OCI-M1 (cell line): ENCODE data around the gene OTULINL.
"Not testable (repeated sequence)": the region's sequence is repeated elsewhere in the genome, so short reads cannot be mapped to it uniquely, and the experiment has no call there.

Source experiments
- DNase-seq: peaks from one replicate; lab custom pipeline; 2025; lab: John Stamatoyannopoulos, UW

Gene OTULINL

DNA sequence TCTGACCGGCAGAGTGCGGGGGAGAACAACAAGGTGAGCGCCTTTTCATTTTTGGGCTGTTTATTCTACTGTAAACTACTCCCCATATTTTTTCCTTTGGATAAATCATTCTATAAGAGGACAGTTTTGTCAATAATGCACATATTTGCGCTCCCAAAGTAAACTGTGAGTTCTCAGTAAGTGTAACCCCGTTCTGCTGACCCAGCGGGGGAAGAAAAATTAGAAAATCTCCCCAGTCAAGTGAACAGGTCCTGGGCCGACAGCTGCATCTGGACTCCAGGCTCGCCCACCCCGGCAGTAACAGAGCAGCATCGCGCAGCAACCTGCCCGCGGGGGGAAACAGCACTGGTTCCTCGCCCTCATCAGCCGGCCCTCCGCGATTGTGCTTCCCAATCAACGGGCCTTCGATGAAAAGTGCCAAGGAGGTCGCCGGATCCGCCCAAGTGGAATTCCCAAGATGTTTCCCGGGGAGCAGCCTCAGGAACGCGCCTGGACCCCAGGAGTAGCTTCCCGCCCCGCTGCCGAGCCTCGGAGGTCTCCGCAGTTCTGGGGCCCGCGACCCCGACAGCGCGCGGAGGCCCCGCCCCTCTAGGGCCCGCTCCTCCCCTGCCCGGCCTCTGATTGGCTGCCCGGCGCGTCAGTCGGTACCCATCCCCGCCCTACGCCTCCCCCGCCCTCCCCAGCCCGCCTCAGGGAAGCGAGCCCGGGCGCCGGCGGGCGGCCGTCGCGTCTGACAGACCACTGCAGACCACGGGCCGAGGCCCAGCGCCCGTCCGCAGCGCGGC lies at the start of gene OTULINL:
Gene OTULINL, plus strand, starts transcription at position 687 of the 785 bp plus-strand sequence. CDS start 103 bp downstream, outside the sequence.
- DNase-seq = peak; percentile 57

DNA sequence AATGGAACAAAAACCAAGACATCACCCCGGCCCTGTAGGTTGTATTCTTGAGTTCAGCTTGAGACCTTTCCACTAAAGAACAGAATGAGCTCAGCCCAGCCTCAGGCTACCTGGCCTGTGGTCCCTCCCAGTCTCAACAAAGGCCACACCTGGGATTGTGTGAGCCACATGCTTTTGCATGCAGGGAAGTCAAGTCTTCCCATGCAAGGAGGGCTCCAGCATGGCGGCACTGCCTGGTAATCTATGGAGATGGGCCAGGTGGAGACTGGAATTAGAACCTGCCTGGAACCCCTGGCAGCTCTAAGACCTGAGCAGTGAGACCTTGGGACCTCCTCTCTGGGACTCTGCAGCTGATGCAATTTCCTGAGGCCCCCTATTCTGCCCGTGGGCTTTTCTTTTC lies 49.4 kb upstream of the OTULINL start:
- DNase-seq = no peak

DNA sequence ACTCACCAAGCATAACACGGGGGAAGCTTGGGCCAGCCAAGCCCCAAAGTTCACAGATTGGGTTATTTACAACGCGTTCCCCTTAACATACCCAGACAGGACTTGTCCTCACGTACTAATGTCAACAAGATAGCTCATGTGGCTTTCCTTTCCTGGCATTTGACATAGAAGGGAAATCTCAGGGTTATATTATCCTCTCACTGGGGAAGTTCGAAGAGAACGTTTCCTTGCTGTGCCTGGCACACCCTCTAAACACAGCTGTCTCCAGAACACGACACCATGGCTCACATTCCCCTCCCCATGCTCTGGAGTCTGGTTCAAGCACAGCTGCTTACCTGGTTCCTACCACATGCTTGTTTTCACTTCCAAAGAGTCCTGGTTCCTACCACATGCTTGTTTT lies 46.8 kb upstream of the OTULINL start:
- no peak for DNase-seq

DNA sequence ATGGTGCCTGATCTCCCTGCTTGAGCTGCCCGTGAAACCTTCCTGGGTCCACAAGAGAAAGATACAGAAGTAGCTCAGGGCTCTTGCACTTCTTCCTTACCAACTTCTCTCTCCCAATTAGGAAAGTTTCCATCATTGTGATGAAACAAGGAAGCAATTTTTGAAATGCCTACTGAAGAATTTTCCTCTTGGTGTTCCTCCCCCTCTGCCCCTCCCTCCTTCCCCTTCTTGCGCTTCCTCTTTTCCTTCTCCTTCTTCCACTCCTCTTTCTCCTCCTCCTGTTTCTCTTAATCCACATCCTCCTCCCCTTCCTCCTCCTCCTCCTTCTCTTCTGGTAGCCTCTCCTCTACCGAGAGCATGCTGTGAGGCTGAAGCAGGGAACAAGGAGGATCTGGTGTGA lies 36.3 kb upstream of the OTULINL start:
- peak; percentile 17 for DNase-seq

- DNase-seq = no peak
Measured at GRCh38 chr5:14545862-14546261, 35.7 kb upstream of the OTULINL start.

- no peak for DNase-seq
Measured at GRCh38 chr5:14547666-14548065, 33.9 kb upstream of the OTULINL start.

DNA sequence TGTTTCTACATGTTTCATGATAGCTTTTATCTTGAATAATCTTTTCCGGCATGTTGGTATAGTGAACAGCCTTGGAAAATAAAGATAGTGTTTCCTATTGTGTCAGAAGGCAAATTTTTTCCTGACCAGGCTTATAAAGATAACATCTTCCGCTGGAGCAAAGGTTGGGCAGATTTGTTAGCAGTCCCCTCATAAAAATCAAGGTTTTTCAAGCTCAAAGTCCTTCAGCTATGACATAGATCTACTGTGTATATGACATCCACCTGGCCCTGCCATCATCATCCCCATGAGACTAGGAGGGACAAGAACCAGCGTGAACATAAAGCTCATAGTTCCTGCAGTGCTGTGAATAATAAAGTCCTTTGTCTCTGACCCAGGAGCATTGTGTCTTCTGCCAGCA lies 30.4 kb upstream of the OTULINL start:
- no peak for DNase-seq

DNA sequence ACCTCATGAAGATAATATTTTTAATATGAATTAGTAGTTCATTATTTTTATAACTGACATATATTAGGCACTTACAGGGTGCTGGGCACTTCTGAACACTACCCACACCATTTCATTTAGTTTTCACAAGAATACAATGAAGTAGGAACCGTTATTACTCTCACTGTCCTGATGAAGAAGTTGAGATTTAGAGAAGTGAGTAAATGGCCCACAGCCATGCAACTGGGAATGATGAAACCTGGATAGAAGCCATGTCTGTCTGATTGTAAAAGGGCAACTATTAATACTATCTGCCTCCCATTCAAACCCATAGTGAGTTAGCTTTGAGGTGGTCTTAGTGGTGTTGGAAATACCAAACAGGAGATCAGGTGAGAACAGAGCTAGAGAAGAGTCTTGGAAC lies 29.6 kb upstream of the OTULINL start:
- no peak for DNase-seq

GRCh38 chr5:14554288-14554687 lies 27.3 kb upstream of the OTULINL start:
- DNase-seq = not testable (repeated sequence)

- DNase-seq = no peak
Measured at GRCh38 chr5:14556015-14556414, 25.6 kb upstream of the OTULINL start.

GRCh38 chr5:14557203-14557770 lies 24.3 kb upstream of the OTULINL start:
- peak; percentile 10 for DNase-seq

GRCh38 chr5:14557791-14558415 lies 23.7 kb upstream of the OTULINL start:
- peak; percentile 52 for DNase-seq

- no peak for DNase-seq
Measured at GRCh38 chr5:14560091-14560595, 21.4 kb upstream of the OTULINL start.

DNA sequence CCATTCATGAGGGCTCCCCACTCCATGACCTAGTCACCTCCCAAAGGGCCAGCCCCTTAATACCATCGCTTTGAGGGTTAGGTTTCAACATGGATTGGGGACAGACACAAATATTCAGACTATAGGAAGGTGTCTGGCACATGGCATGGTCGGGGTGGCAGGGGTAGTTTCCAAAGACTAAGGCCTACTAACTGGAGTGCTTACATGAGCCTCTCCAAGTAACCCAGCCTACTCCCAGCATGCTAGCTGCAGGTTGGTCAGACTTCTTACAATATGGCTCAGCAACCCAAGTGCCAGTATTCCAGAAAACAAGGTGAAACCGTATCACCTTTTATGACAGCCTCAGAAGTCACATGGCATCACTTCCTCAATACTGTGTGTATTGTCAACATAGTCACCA lies 19.9 kb upstream of the OTULINL start:
- DNase-seq = no peak

GRCh38 chr5:14568333-14568732 lies 13.3 kb upstream of the OTULINL start:
- no peak for DNase-seq

DNA sequence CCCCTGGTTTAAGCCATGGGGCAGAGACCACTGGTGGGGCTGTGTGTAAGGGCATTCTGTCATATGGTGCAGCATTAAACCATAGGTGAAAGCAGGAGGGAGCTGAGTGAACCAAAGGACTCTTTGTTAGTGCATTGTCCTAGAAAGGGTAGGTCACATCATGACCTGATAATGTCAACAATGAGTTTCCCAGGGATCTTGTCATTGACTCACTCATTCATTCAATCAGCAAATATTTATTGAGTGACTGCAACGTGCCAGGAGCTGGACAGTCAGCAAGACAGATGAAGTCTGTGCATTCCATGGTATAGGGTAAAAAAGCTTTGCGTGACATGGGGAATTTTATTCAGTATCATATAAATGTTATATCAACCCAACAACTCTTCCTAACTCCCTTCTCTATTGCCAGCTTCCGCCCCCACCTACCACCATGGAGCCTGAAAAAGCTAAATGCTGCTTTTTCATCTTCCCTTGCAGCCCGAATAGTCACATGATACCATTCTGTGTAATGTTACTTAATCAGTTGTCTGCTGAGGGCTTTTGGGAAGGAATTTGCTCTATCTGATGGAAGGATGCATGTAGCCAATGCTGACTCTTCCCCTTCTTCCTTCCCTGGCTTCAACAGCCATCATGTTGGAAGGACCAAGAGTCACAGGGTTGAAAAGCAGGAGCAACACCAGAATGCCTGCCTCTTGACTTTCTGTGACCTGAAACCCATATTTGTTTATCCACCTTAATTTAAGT lies 11.5 kb upstream of the OTULINL start:
- DNase-seq = no peak

DNA sequence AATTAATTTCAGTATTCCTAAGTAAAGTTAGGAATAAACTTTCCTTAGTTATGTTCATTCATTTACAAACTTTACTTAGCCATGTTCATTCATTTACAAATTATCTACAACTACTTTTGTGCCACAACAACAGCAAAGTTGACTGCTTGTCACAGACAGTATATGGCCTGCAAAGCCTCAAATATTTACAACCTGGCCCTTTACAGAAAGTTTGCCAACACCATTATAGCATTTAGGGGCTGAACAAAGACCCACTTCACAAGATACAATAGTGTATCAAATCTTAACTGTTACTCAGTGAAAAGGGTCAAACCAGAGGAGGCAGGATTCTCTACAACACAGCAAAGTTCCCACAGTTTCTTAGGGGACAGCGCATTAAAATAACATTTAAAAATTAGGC lies 9.7 kb upstream of the OTULINL start:
- no peak for DNase-seq

DNA sequence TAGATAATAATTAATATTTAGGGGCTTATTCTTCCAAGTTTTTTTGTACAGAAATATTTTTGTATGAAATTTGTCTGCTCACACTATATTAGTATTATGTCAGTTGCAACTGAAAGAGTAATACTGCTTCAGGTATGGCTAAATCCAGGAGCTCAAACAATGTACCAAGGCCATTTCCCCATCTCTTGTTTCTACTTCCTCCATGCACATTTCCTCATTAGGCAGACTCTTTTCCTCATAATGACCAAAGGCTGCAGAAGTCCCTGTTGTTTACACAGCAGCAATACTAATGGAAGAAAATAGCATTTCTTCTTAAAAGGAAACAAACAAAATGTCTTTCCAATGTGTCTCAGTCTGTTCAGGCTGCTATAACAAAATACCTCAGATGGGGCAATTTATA lies 9.2 kb upstream of the OTULINL start:
- no peak for DNase-seq

DNA sequence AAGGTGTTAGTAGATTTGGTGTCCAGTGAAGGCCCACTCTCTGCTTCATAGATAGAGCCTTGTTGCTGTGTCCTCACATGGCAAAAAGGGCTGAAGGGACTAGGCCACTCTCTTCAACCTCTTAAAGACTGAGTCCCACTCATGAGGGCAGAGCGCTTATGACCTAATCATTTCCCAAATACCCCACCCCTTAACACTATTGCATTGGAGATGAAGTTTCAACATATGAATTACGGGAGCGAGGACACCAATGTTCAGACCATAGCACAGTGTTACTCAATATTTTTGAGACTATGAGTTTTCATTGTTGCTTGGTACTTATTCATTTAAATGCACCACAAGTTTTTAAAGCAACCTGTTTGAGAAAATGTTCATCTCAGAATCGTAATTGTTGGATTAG lies 8.8 kb upstream of the OTULINL start:
- no peak for DNase-seq

GRCh38 chr5:14574096-14574495 lies 7.5 kb upstream of the OTULINL start:
- DNase-seq = no peak

DNA sequence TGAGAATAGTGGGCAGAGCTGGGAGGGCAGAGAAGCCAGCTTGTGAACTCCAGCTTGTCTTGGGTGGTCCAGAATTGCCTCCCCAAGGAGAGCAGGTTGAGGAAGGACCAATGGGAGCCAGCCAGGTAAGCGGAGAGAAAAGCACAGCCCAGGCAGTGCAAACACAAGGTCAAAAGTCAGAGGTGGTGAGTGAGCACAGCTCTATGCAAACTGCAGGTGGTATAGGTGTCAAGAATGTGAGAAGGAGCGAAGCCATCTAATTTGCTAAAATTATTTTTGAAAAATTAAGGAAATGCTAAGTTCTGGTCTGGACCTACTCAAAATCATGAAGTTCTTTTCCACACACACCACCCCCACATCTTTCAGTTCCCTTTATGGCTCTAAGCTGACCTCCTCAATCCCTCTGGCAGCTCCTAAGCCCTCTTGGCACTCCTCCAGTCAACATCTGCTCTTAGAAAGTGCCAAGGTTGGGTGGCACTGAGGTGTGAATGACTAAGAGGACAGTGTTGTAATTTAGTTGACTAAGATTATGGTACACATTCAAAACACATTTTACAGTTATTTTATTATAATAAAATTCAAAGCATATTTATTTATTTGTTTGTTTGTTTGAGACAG lies 6.6 kb upstream of the OTULINL start:
- no peak for DNase-seq

DNA sequence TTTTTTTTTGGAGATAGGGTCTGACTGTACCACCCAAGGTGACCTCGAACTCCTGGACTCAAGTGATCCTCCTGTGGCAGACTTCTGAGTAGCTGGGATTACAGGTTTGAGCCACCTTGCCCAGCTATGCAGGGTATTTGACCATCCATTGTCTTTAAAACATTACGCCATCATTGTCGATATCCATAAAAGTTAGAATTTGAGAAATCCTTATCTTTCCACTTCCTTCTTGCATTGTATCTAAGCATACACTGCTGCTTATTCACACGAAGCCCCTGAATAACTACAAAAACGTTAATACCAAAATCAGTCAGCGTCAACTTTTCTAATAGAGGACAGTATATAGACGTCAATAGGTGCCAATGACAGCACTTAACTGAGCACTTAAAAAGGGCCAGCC lies 5.4 kb upstream of the OTULINL start:
- no peak for DNase-seq
